Activated CD4-positive, alpha-beta T cell treated with anti-CD3 and anti-CD28 coated beads, Interleukin-2, amount 50 U/mL, for 16 hours (primary cell): Measurements from ENCODE around the gene TRAP1.

Experiments
- DNase-seq: peaks from one replicate; pipeline ENCODE4 v3.0.0-alpha.2; 2020

The TRAP1 gene

GRCh38 chr16:3717235-3718018, at the start of gene TRAP1:
TRAP1 (minus strand) TSS chr16:3717524; CDS start chr16:3717508, 16 bp downstream.
- DNase-seq, result peak; percentile 92

- no peak for DNase-seq
These were observed 48.9 kb upstream of the TRAP1 start for GRCh38 chr16:3766177-3766576.

- DNase-seq, result no peak
These were observed 47.1 kb upstream of the TRAP1 start for GRCh38 chr16:3764409-3764808.

DNA sequence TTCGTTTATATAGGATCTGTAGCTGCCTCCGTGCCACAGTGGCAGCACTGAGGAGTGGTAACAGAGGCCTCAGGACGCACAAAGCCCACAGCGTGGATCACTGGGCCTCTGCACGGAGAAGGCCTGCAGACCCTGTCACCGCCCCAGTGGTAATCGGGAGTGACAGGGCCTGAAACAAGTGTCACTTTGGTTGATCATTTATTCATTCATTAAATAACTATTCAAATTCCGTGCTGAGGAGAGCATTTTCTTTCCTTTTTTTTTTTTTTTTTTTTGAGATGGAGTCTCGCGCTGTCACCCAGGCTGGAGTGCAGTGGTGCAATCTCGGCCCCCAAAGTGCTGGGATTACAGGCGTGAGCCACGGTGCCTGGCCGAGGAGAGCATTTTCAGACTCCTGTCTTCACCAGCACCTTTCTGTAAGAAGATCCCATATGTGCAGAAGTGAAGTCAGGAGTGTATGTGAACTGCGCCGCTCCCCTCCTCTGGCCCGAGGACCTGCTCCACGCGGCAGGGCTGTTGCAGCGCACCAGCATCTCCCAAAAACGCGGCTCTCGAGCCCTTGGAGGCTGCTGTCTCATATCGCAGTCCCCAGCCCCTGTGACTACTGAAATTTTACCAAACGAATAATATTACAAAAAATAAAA, 44.9 kb upstream of the TRAP1 start:
- DNase-seq, result no peak

DNA sequence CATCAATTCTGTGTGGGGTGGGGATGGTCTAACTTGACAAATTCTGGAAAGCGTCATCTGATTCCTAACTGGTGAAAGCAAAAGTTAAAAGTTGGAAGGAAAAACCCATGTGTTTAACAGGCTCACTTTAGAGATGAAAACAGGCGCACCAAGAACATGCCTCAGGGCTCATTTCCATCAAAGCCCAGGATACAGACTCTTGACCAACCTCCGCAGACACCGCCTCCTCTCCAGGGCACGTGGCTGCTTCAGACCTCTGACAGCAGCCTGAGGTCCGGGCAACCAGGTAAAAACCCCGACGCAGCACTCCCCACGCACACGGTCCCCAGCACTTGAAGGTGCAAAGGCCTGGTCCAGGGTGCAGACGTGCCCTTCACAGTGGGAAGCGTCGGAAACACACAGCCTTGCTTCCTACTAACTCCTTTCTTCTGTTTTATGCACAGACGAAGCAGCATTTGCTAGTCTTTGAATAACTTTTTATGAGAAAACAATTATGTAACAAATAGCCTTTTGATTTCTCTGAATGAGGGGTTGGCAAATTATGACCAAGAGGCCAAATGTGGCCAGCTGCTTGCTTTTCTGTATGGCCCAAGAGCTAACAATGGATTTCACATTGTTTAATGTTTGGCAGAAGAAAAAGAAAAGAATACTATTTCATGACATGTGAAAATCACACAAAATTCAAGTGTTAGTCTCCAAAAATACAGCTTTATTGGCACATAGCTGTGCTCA, 44.2 kb upstream of the TRAP1 start:
- DNase-seq, result no peak

DNA sequence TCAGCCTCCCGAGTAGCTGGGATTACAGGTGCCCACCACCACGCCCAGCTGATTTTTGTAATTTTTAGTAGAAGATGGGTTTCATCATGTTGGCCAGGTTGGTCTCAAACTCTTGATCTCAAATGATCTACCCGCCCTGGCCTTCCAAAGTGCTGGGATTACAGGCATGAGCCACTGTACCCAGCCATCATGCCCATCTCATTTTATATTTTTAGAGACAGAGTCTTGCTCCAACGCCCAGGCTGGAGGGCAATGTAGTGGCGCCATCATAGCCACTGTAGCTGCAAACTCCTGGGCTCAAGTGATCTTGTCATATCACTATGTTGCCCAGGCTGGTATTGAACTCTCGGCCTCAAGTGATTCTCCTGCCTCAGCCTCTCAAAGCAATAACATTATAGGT, 43.2 kb upstream of the TRAP1 start:
- no peak for DNase-seq

GRCh38 chr16:3759736-3760135, 42.4 kb upstream of the TRAP1 start:
- DNase-seq, result no peak

- DNase-seq, result no peak
These were observed 38.8 kb upstream of the TRAP1 start for GRCh38 chr16:3756113-3756512.

GRCh38 chr16:3755249-3755648, 37.9 kb upstream of the TRAP1 start:
- DNase-seq, result no peak

- DNase-seq, result no peak
These were observed 37.4 kb upstream of the TRAP1 start for GRCh38 chr16:3754772-3755171.

GRCh38 chr16:3754081-3754703, 36.9 kb upstream of the TRAP1 start:
- DNase-seq, result no peak

- DNase-seq, result no peak
These were observed 35.7 kb upstream of the TRAP1 start for GRCh38 chr16:3752984-3753383.

- DNase-seq, result no peak
These were observed 34.6 kb upstream of the TRAP1 start for GRCh38 chr16:3751878-3752277.

DNA sequence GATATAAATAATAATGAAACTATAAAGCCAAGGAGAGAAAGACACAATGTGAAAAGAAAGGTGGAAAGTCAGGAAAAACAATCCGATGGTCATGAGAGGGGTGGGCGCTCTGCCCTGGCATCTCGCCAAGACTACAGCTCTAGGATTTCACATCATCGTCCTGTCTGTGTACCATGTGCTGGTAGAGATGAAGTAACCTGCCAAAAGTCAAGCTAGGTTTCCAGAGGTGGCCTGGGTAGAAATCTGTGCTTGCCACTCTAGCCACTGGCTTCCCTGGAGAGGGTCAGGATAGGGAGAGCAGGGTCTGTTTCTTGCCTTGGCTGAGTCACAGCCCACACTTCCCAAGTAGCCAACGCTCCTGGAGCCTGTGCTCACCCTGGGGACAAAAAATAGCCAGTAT, 31.0 kb upstream of the TRAP1 start:
- DNase-seq, result no peak

- no peak for DNase-seq
These were observed 28.5 kb upstream of the TRAP1 start for GRCh38 chr16:3745751-3746355.

GRCh38 chr16:3744018-3744417, 26.7 kb upstream of the TRAP1 start:
- no peak for DNase-seq

GRCh38 chr16:3740934-3741333, 23.6 kb upstream of the TRAP1 start:
- DNase-seq, result no peak

DNA sequence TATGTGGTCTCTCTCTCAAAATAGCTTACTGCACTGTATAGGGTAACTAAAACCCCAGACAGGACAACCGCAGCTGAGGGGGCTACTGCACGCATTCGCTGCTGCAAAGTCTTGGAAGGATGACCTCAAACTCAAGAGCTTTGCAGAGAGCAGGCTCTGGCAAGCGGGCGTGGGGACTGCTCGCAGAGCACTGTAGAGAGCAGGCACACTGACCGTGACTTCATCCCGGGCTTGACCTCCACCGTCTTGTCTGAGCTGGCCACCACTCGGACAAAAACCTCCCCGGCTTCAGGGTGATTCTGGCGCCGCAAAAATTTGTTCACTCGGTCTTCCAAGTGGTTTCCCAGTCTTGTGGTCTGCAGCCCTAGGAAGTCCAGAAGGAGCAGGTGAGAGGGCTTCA, 22.9 kb upstream of the TRAP1 start:
- no peak for DNase-seq

DNA sequence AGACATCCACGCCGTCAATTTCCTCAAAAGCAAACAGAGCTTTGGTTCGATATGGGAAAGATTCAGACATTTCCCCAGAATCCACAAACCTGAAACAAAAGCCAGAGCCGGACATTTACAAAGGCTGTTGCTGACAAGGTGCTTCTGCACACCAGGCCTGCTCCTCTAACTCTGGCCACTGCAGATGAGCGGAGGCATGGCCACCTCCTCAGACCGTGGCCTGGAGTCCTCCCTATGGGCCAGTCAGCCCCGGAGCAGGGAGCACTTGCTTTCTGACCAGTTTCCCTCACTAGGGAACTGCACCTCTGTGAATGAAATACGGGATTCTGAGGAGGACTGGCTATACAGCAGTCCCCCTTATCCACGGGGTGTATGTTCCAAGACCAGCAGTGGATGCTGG, 22.3 kb upstream of the TRAP1 start:
- DNase-seq, result no peak

DNA sequence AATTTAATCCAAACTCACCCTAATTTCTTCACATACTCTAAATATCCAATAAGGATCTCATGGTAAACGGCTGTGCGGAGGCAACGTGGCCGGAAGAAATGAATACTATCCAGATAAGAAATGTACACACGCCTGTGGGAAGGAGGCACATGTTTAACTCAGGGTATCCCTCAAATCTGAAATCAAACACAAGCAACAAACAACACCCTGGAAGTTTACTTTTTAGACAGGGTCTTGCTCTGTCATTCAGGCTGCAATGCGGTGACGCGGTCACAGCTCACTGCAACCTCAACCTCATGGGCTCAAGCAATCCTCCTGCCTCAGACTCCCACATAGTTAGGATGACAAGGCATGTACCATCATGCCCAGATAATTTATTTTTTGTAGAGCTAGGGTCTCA, 21.2 kb upstream of the TRAP1 start:
- DNase-seq, result no peak

GRCh38 chr16:3738128-3738527, 20.8 kb upstream of the TRAP1 start:
- no peak for DNase-seq

GRCh38 chr16:3737181-3737580, 19.9 kb upstream of the TRAP1 start:
- DNase-seq, result no peak

DNA sequence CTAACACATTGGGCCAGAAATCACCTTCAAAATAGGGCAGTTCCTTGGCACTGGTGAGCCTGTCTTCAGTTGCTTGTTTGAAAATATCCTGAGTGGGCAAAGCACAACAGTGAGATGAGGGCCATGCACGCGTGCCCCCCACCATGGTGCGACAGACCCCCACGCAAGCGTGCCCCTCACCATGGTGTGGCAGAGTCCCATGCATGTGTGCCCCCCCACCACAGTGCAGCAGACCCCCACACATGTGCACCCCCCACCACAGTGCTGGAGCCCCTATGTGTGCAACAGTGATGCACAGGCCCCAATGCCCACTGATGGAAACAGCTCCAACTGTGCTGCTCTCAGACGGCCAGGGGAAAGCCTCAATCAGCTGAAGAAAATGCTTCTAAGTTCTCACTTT, 18.8 kb upstream of the TRAP1 start:
- no peak for DNase-seq
